A549 (cell line): ENCODE measurements around the gene ABCA1. TPM values are rescaled to one million over a fixed set of nuclear protein-coding genes. Genes with fewer than 3 reads are reported as not detected.

ENCODE experiments used
- ATAC-seq, 2 experiments: fragments of 200-7000 bp in 1 of 2; fragments of >200 bp in 1 of 2; cut with Nextera tagmentation in 1 of 2; cut with Tn5 transposase in 1 of 2; 3 replicates each; pipeline versions ENCODE4 v1.8.0 to v1.9.1; 2018 to 2020; ENCODE audit warnings: mild to moderate bottlenecking in 1 of 2, moderate library complexity in 1 of 2
- CTCF ChIA-PET: fragments of 300-600 bp; sonication (Branson Sonifier 250); formaldehyde crosslinking; extraction: SDS; loops from one replicate; lab custom pipeline; 2021; ENCODE audit warnings: antibody characterized with exemption, inconsistent platforms; lab: Yijun Ruan, JAX
- POLR2A ChIA-PET: fragments of 350-600 bp; formaldehyde crosslinking; extraction: SDS; loops from one replicate; lab custom pipeline; 2021; ENCODE audit warnings: antibody characterized with exemption, inconsistent platforms; lab: Yijun Ruan, JAX
- DNase-seq, 2 experiments: peaks; one replicate each; pipeline versions ENCODE4 v3.0.0 to v3.0.0-alpha.2; 2011 to 2016; ENCODE audit warnings: low read depth in 1 of 2, low spot score in 1 of 2
- FAIRE-seq: peaks from 2 replicates; lab custom pipeline; 2011; peaks lifted over from hg19 to GRCh38; lab: Jason Lieb, UNC
- H3K27ac ChIP-seq, 2 experiments: fragments of >200 bp; sonication (Bioruptor Twin); formaldehyde crosslinking; 3 replicates each; pipeline ENCODE4 v1.5.1; 2016 to 2017
- H3K4me1 ChIP-seq: fragments of >200 bp; sonication (Bioruptor Twin); formaldehyde crosslinking; 3 replicates; pipeline ENCODE4 v1.6.1; 2016
- H3K4me2 ChIP-seq: fragments of >200 bp; sonication (Bioruptor Twin); formaldehyde crosslinking; 3 replicates; pipeline ENCODE4 v1.6.1; 2016
- H3K4me3 ChIP-seq: fragments of >200 bp; sonication (Bioruptor Twin); formaldehyde crosslinking; 3 replicates; pipeline ENCODE4 v1.5.1; 2016
- H3K9me3 ChIP-seq: fragments of >200 bp; sonication (Bioruptor Twin); formaldehyde crosslinking; 3 replicates; pipeline ENCODE4 v1.6.1; 2016
- ATOH8 ChIP-seq: fragments of 250-450 bp; sonication (Bioruptor Pico); IDR thresholded peaks from 2 replicates; pipeline ENCODE4 v1.5.0; 2020; ENCODE audit warnings: low read depth, mild to moderate bottlenecking, moderate library complexity
- CBX2 ChIP-seq: fragments of 200-600 bp; sonication (generic); IDR thresholded peaks from 2 replicates; pipeline ENCODE4 v1.6.1; 2016; ENCODE audit warnings: low read depth, mild to moderate bottlenecking, borderline replicate concordance
- CHD2 ChIP-seq: fragments of 150-350 bp; IDR thresholded peaks from 2 replicates; pipeline ENCODE4 v1.6.1; 2014; ENCODE audit warnings: low read length; ENCODE audit not compliant: partially characterized antibody
- CTCF ChIP-seq: fragments of >200 bp; sonication (Bioruptor Twin); formaldehyde crosslinking; IDR thresholded peaks from 3 replicates; pipeline ENCODE4 v1.5.1; 2016
- E2F6 ChIP-seq: IDR thresholded peaks from 2 replicates; pipeline ENCODE4 v1.6.1; 2012; ENCODE audit warnings: low read depth, borderline replicate concordance
- EHF ChIP-seq: fragments of 250-450 bp; sonication (Bioruptor Pico); IDR thresholded peaks from 2 replicates; pipeline ENCODE4 v1.5.0; 2020; ENCODE audit warnings: mild to moderate bottlenecking
- EHMT2 ChIP-seq: fragments of 200-600 bp; sonication (generic); IDR thresholded peaks from 2 replicates; pipeline ENCODE4 v1.6.1; 2016; ENCODE audit warnings: antibody characterized with exemption, low read depth, mild to moderate bottlenecking, moderate library complexity
- FOSB ChIP-seq: fragments of 250-450 bp; sonication (Bioruptor Pico); IDR thresholded peaks from 2 replicates; pipeline ENCODE4 v1.5.0; 2020; ENCODE audit warnings: mild to moderate bottlenecking, moderate library complexity
- FOSL2 ChIP-seq, 2 experiments: fragments of 450-650 bp in 1 of 2; fragments of >200 bp in 1 of 2; sonication (Bioruptor Twin) in 1 of 2; formaldehyde crosslinking; IDR thresholded peaks; 2 replicates each; pipeline versions ENCODE4 v1.5.0 to v1.6.1; 2016 to 2020; ENCODE audit warnings: mild to moderate bottlenecking in 1 of 2, moderate library complexity in 1 of 2
- GATA3 ChIP-seq: IDR thresholded peaks from 2 replicates; pipeline ENCODE4 v1.6.1; 2012; ENCODE audit warnings: borderline replicate concordance
- HDAC2 ChIP-seq: fragments of 200-600 bp; sonication (generic); IDR thresholded peaks from 2 replicates; pipeline ENCODE4 v1.6.1; 2016
- HEYL ChIP-seq: fragments of 250-450 bp; sonication (Bioruptor Pico); IDR thresholded peaks from 2 replicates; pipeline ENCODE4 v1.8.0; 2021; ENCODE audit warnings: mild to moderate bottlenecking, moderate library complexity
- KDM1A ChIP-seq: fragments of 200-600 bp; sonication (generic); IDR thresholded peaks from 2 replicates; pipeline ENCODE4 v1.6.1; 2016; ENCODE audit warnings: low read depth, mild to moderate bottlenecking
- KDM5A ChIP-seq: fragments of 200-600 bp; sonication (generic); IDR thresholded peaks from 2 replicates; pipeline ENCODE4 v1.6.1; 2016; ENCODE audit warnings: antibody characterized with exemption, mild to moderate bottlenecking
- MAZ ChIP-seq: fragments of 150-350 bp; IDR thresholded peaks from 2 replicates; pipeline ENCODE4 v1.6.1; 2014; ENCODE audit warnings: antibody characterized with exemption, low read depth, low read length, borderline replicate concordance
- MYC ChIP-seq: IDR thresholded peaks from 2 replicates; pipeline ENCODE4 v1.6.1; 2012; ENCODE audit warnings: mild to moderate bottlenecking, inconsistent platforms, low read length, improper control_type of control experiment, borderline replicate concordance
- NR3C1 ChIP-seq: fragments of >200 bp; sonication (Bioruptor Twin); formaldehyde crosslinking; IDR thresholded peaks from 3 replicates; pipeline ENCODE4 v1.6.1; 2017
- POLR2AphosphoS2 ChIP-seq: conservative IDR thresholded peaks from 2 replicates; pipeline ENCODE4 v1.6.1; 2012; ENCODE audit warnings: low read length, improper control_type of control experiment, inconsistent platforms
- RNF2 ChIP-seq: fragments of 200-600 bp; sonication (generic); IDR thresholded peaks from 2 replicates; pipeline ENCODE4 v1.6.1; 2016; ENCODE audit warnings: low read depth, mild to moderate bottlenecking, antibody characterized with exemption, moderate library complexity, borderline replicate concordance
- SMC3 ChIP-seq: fragments of >200 bp; sonication (Bioruptor Twin); formaldehyde crosslinking; IDR thresholded peaks from 3 replicates; pipeline ENCODE4 v1.6.1; 2018; ENCODE audit warnings: inconsistent platforms
- TFCP2L1 ChIP-seq: fragments of 250-450 bp; sonication (Bioruptor Pico); IDR thresholded peaks from 2 replicates; pipeline ENCODE4 v1.5.0; 2021; ENCODE audit warnings: mild to moderate bottlenecking
- ZC3H11A ChIP-seq: fragments of 450-650 bp; IDR thresholded peaks from 2 replicates; pipeline ENCODE4 v1.6.1; 2014; ENCODE audit warnings: antibody characterized with exemption, mild to moderate bottlenecking
- ZFP36 ChIP-seq: fragments of 450-650 bp; IDR thresholded peaks from 2 replicates; pipeline ENCODE4 v1.6.1; 2014; ENCODE audit warnings: borderline replicate concordance; ENCODE audit not compliant: partially characterized antibody
- ZNF302 ChIP-seq: fragments of 250-450 bp; sonication (Bioruptor Pico); IDR thresholded peaks from 2 replicates; pipeline ENCODE4 v1.9.0; 2021; ENCODE audit warnings: inconsistent platforms, mild to moderate bottlenecking, moderate library complexity
- WGBS: methylation state at CpG from one replicate; pipeline ENCODE4 v1.1.6; 2017; ENCODE audit errors: missing lambda C conversion rate; 5-methylcytosine and 5-hydroxymethylcytosine counted together
- polyA plus RNA-seq, 4 experiments: library from polyadenylated mRNA; depleted of rRNA in 3 of 4; stranded (reverse); fragments of >200 nt; fragmentation: RNase III in 1 of 4; extraction: RNeasy Plus Mini Kit Qiagen cat#74134 plus additional on column Dnase treatment in 1 of 4; gene quantifications; 2 replicates in 3 of 4; 3 replicates in 1 of 4; pipeline ENCODE4 v1.2.3, GENCODE V29; 2011 to 2017

The ABCA1 gene
- polyA plus RNA-seq, 2 of the 4 experiments (the other 2 are of a cell fraction): 3.6 to 12.0 TPM

GRCh38 chr9:104798209-104798995 lies 129.6 kb downstream of the ABCA1 start (continued):
- TF ChIP-seq FOSL2 (IDR thresholded peaks at IDR 0.05) (no peak), FOSL2 (CRISPR knock-in tag; IDR thresholded peaks at IDR 0.05) (no peak)

GRCh38 chr9:104795857-104796256 lies 132.1 kb downstream of the ABCA1 start:
- TF ChIP-seq ZNF302 (CRISPR knock-in tag) (no peak), EHMT2 (no peak), ZFP36 (no peak)
- H3K9me3 ChIP-seq: no peaks in the 10 kb centered on the region
- no peaks in the 10 kb centered on the region for H3K4me1 ChIP-seq
- CTCF ChIA-PET: interaction anchor here (1.8 kb wide), 1 partner anchor 8 kb away, joined by 4 read pairs; no protein-coding TSS in a partner anchor
- no peak for DNase-seq
- no peak overlapping the region for H3K27ac ChIP-seq
- FAIRE-seq: no peak
- WGBS: 72% methylated on average over 3 of the region's 3 CpGs
- no peak for ATAC-seq
- POLR2A ChIA-PET: no interaction called here
- H3K4me3 ChIP-seq: no peak overlapping the region
- no peak overlapping the region for H3K4me2 ChIP-seq

GRCh38 chr9:104795082-104795481 lies 132.9 kb downstream of the ABCA1 start:
- POLR2A ChIA-PET: no interaction called here
- no peak for ATAC-seq

GRCh38 chr9:104794070-104794469 lies 133.9 kb downstream of the ABCA1 start:
- CTCF ChIA-PET: interaction anchor here (1.8 kb wide), 1 partner anchor 9 kb away, joined by 4 read pairs; no protein-coding TSS in a partner anchor
- POLR2A ChIA-PET: no interaction called here

More at GRCh38 chr9:104795082-104795481, 132.9 kb downstream of the ABCA1 start:
- no peaks in the 10 kb centered on the region for H3K9me3 ChIP-seq
- TF ChIP-seq MAZ: no peak
- TF ChIP-seq CHD2: no peak
- no peak for TF ChIP-seq EHF (CRISPR knock-in tag)
- TF ChIP-seq HEYL: no peak
- no peak for TF ChIP-seq NR3C1
- no peak for TF ChIP-seq ZC3H11A
- TF ChIP-seq HDAC2: no peak
- TF ChIP-seq E2F6: no peak
- TF ChIP-seq KDM1A: no peak
- TF ChIP-seq KDM5A: no peak
- no peak for TF ChIP-seq ATOH8 (CRISPR knock-in tag)
- no peak for TF ChIP-seq CBX2
- TF ChIP-seq FOSB (CRISPR knock-in tag): no peak
- WGBS: 94% methylated on average over 1 of the region's 1 CpG
- H3K4me2 ChIP-seq: no peak overlapping the region
- FAIRE-seq: no peak
- no peak for DNase-seq
- H3K27ac ChIP-seq: no peak overlapping the region
- no peak overlapping the region for H3K4me3 ChIP-seq
- no peaks in the 10 kb centered on the region for H3K4me1 ChIP-seq
- CTCF ChIA-PET: interaction anchor here (0.7 to 1.8 kb wide), 2 partner anchors 8 to 58 kb away, joined by 3 to 4 read pairs; no protein-coding TSS in a partner anchor

More at GRCh38 chr9:104794070-104794469, 133.9 kb downstream of the ABCA1 start:
- Histone ChIP-seq H3K4me3 (no peak overlapping the region), H3K27ac (no peak overlapping the region), H3K4me1 (no peaks in the 10 kb centered on the region), H3K4me2 (no peak overlapping the region), H3K9me3 (no peaks in the 10 kb centered on the region)
- TF ChIP-seq RNF2 (no peak), SMC3 (no peak), GATA3 (no peak), MYC (no peak), POLR2AphosphoS2 (no peak), TFCP2L1 (no peak), CTCF (no peak)
- FAIRE-seq: no peak
- no peak for ATAC-seq
- 86% methylated on average over 2 of the region's 2 CpGs for WGBS
- no peak for DNase-seq
